Heart left ventricle (tissue), 16 donors: ENCODE results near the gene RHOBTB1. TPM values are rescaled to one million over a fixed set of nuclear protein-coding genes. Genes with fewer than 3 reads are reported as not detected.

Source experiments
- ATAC-seq, 4 donors: fragments of 200-7000 bp; cut with Tn5 transposase; one replicate each; pipeline ENCODE4 v1.9.1; 2020 to 2022; ENCODE audit warnings: moderate library complexity in 4 of 4, mild to moderate bottlenecking in 3 of 4, moderate number of reproducible peaks in 1 of 4
- DNase-seq, 5 donors: peaks; one replicate each; pipeline ENCODE4 v3.0.0-alpha.2; 2020
- H3K27ac ChIP-seq, 12 donors: fragments of 200-600 bp; sonication (generic) in 4 of 12; one replicate each; pipeline versions ENCODE4 v1.5.0 to v1.8.0; 2016 to 2022; ENCODE audit warnings: mild to moderate bottlenecking in 2 of 12
- H3K27me3 ChIP-seq, 9 donors: fragments of 200-600 bp; sonication (generic) in 2 of 9; one replicate each; pipeline versions ENCODE4 v1.5.1 to v1.8.0; 2016 to 2022; ENCODE audit warnings: mild to moderate bottlenecking in 3 of 9
- H3K36me3 ChIP-seq, 9 donors: fragments of 200-600 bp; sonication (generic) in 2 of 9; one replicate each; pipeline versions ENCODE4 v1.5.0 to v1.8.0; 2018 to 2022; ENCODE audit warnings: mild to moderate bottlenecking in 2 of 9
- H3K4me1 ChIP-seq, 12 donors: fragments of 200-600 bp; sonication (generic) in 4 of 12; one replicate each; pipeline versions ENCODE4 v1.5.0 to v1.8.0; 2016 to 2022; ENCODE audit warnings: mild to moderate bottlenecking in 3 of 12
- H3K4me3 ChIP-seq, 12 donors: fragments of 200-600 bp; sonication (generic) in 4 of 12; one replicate each; pipeline versions ENCODE4 v1.5.0 to v1.8.0; 2017 to 2022; ENCODE audit warnings: mild to moderate bottlenecking in 9 of 12, moderate library complexity in 4 of 12
- H3K9me3 ChIP-seq, 12 donors: fragments of 200-600 bp; sonication (generic) in 4 of 12; one replicate each; pipeline versions ENCODE4 v1.5.0 to v1.8.0; 2016 to 2022; ENCODE audit warnings: mild to moderate bottlenecking in 1 of 12
- CTCF ChIP-seq, 12 donors: fragments of 200-600 bp; sonication (generic) in 4 of 12; IDR thresholded peaks; one replicate each; pipeline versions ENCODE4 v1.5.0 to v1.8.0; 2018 to 2022; ENCODE audit warnings: antibody characterized with exemption in 12 of 12, mild to moderate bottlenecking in 5 of 12
- POLR2A ChIP-seq, 2 donors: fragments of 450-650 bp; IDR thresholded peaks; one replicate each; pipeline ENCODE4 v1.6.1; 2017; ENCODE audit warnings: antibody characterized with exemption in 2 of 2, mild to moderate bottlenecking in 2 of 2, moderate library complexity in 2 of 2
- WGBS, 4 donors: extraction: QIAGEN DNeasy Blood & Tissue Kit in 2 of 4; methylation state at CpG; one replicate each; pipeline versions ENCODE4 v1.1.5 to v1.1.7; 2013 to 2018; 5-methylcytosine and 5-hydroxymethylcytosine counted together
- intact Hi-C, 10 donors: fragments of 100-400 bp; cut with DNase I; formaldehyde crosslinking; loops; one replicate each; pipeline versions ENCODE4 v1.11.1 to v1.14.2; 2022
- polyA plus RNA-seq, 2 donors: library from polyadenylated mRNA; stranded (reverse); fragments of 200-250 nt; gene quantifications; one replicate each; pipeline ENCODE4 v1.2.3, GENCODE V29; 2013
- total RNA-seq, 9 donors: library from RNA; depleted of rRNA in 2 of 9; stranded (reverse); fragments of >200 nt in 2 of 9; fragmentation: NEBNext Ultra II Directional in 3 of 9; extraction: Animal tissue kit (Norgen Biotek cat#: 25700) in 3 of 9; gene quantifications; one replicate each; pipeline versions ENCODE4 v1.1.0 to v1.2.4, GENCODE V29; 2016 to 2023
- donor health status: ischemic (EF 13 %, LVEDD 7.1; RV severe dilation, severe dysfunction).
- donor health status: healthy with polysubstance abuse.
- donor health status: DM: no; HTN: yes; CAD: no.
- donor health status: DM: no; HTN: no; CAD: no.
- donor health status: ischemic (EF 25% LVEDD 6.9; RV normal size, moderate dysfunction).
- donor health status: ischemic (EF 25% LVEDD 5.7; RV mildly dilated, moderate dysfunction).
- donor health status: healthy.
- donor health status: DM: yes; HTN: yes; CAD: no.
- donor health status: ischemic (EF 35%, LVEDD 5.7; RV mildly dilated, moderate dysfunction).
- donor health status: nonischemic (EF 11% LVEDD 7.7; RV severe dilation, severe dysfunction).
- donor health status: DM: yes; HTN: yes; CAD: no.
- donor health status: PGD.
- donor health status: ischemic (EF 29% LVEDD 5.4; RV normal size, mild dysfunction).
- donor health status: nonischemic (EF 23%, LVEDD 6.1; RV moderate dilation, normal function).

Gene RHOBTB1
- total and polyA plus RNA-seq, 11 donors: 6.4 to 41.3 (median 14.9) TPM

GRCh38 chr10:60970526-60970925, 26.5 kb upstream of the RHOBTB1 start:
- no peak for DNase-seq
- whole genome bisulfite sequencing, 4 donors: 87 to 92% (median 89%) methylated on average over 3 of the region's 3 CpGs
- ATAC-seq: no peak
- no peak overlapping the region for H3K4me3 ChIP-seq
- no peaks in the 10 kb centered on the region for H3K36me3 ChIP-seq
- H3K27ac ChIP-seq: no peak overlapping the region
- TF ChIP-seq POLR2A (IDR thresholded peaks at IDR 0.05): no peak
- no peak for TF ChIP-seq CTCF (IDR thresholded peaks at IDR 0.05)
- no peaks in the 10 kb centered on the region for H3K27me3 ChIP-seq
- H3K9me3 ChIP-seq: no peaks in the 10 kb centered on the region
- peaks cover 0 to 5% (median 0%) of the 10 kb centered on the region in 12 donors for H3K4me1 ChIP-seq
- intact Hi-C loops: loop anchor here in 1 of 10 donors (10.0 kb wide), 1 partner anchor 314 kb away; no protein-coding TSS in a partner anchor

GRCh38 chr10:60968504-60968903, 24.5 kb upstream of the RHOBTB1 start:
- TF ChIP-seq CTCF (IDR thresholded peaks at IDR 0.05) (no peak), POLR2A (IDR thresholded peaks at IDR 0.05) (no peak)
- DNase-seq (no peak), ATAC-seq (no peak)
- peaks cover 0 to 21% (median 6%) of the 10 kb centered on the region in 12 donors for H3K4me1 ChIP-seq
- H3K9me3 ChIP-seq: no peaks in the 10 kb centered on the region
- H3K4me3 ChIP-seq: no peak overlapping the region
- no peak overlapping the region for H3K27ac ChIP-seq
- no peaks in the 10 kb centered on the region for H3K27me3 ChIP-seq
- intact Hi-C loops: loop anchor here in 5 of 10 donors (5.0 to 10.0 kb wide), 2 partner anchors 314 to 316 kb away; no protein-coding TSS in a partner anchor
- H3K36me3 ChIP-seq: no peaks in the 10 kb centered on the region
- 91 to 94% (median 94%) methylated on average over 3 of the region's 3 CpGs for whole genome bisulfite sequencing, 4 donors

GRCh38 chr10:60967854-60968484, 24.0 kb upstream of the RHOBTB1 start:
- H3K9me3 ChIP-seq: no peaks in the 10 kb centered on the region
- no peak overlapping the region for H3K4me3 ChIP-seq
- ATAC-seq: no peak
- DNase-seq: no peak
- peaks cover 0 to 22% (median 8%) of the 10 kb centered on the region in 12 donors for H3K4me1 ChIP-seq
- H3K27me3 ChIP-seq: no peaks in the 10 kb centered on the region
- no peak for TF ChIP-seq POLR2A (IDR thresholded peaks at IDR 0.05)
- no peak for TF ChIP-seq CTCF (IDR thresholded peaks at IDR 0.05)
- intact Hi-C loops: loop anchor here in 5 of 10 donors (5.0 to 10.0 kb wide), 2 partner anchors 314 to 317 kb away; no protein-coding TSS in a partner anchor
- H3K36me3 ChIP-seq: no peaks in the 10 kb centered on the region
- 70 to 100% (median 95%) methylated on average over 2 of the region's 2 CpGs for WGBS, 4 donors
- H3K27ac ChIP-seq: no peak overlapping the region

- no peaks in the 10 kb centered on the region for H3K9me3 ChIP-seq
- intact Hi-C loops: loop anchor here in 5 of 10 donors (5.0 to 10.0 kb wide), 2 partner anchors 315 to 318 kb away; no protein-coding TSS in a partner anchor
- no peak for TF ChIP-seq POLR2A (IDR thresholded peaks at IDR 0.05)
- TF ChIP-seq CTCF (IDR thresholded peaks at IDR 0.05): no peak
- H3K36me3 ChIP-seq: no peaks in the 10 kb centered on the region
- H3K27ac ChIP-seq: no peak overlapping the region
- no peak overlapping the region for H3K4me3 ChIP-seq
- DNase-seq (no peak), ATAC-seq (no peak)
- H3K27me3 ChIP-seq: no peaks in the 10 kb centered on the region
- WGBS, 4 donors: 90 to 94% (median 91%) methylated on average over 4 of the region's 4 CpGs
- peaks cover 0 to 22% (median 8%) of the 10 kb centered on the region in 12 donors for H3K4me1 ChIP-seq
These were observed 23.3 kb upstream of the RHOBTB1 start for GRCh38 chr10:60967260-60967659.
